Endothelial cell of umbilical vein (primary cell): ENCODE results near the gene CACNA1E. TPM values are rescaled to one million over a fixed set of nuclear protein-coding genes. Genes with fewer than 3 reads are reported as not detected.

ENCODE experiments used
- BruUV-seq: library from RNA; stranded (reverse); fragments of 400-500 nt; replicated peaks from 2 replicates; lab custom pipeline; 2021; lab: Mats Ljungman, UMichigan
- CTCF ChIA-PET: fragments of 300-600, 350-600 bp; sonication (Branson Sonifier 250); formaldehyde crosslinking; loops from one replicate; lab custom pipeline; 2021; ENCODE audit warnings: antibody characterized with exemption, inconsistent platforms; lab: Charles Lee
- POLR2A ChIA-PET: fragments of 300-600, 350-600 bp; sonication (Branson Sonifier 250); formaldehyde crosslinking; loops from one replicate; lab custom pipeline; 2021; ENCODE audit warnings: antibody characterized with exemption, inconsistent platforms; lab: Charles Lee
- DNase-seq: peaks from one replicate; pipeline ENCODE4 v3.0.0-alpha.2; 2011; ENCODE audit warnings: low read depth, low spot score
- FAIRE-seq: peaks from 2 replicates; lab custom pipeline; 2011; peaks lifted over from hg19 to GRCh38; lab: Jason Lieb, UNC
- H2AFZ ChIP-seq: 2 replicates; pipeline ENCODE4 v1.6.0; 2012; ENCODE audit warnings: low read depth, low read length, control low read depth, inconsistent platforms
- H3K27ac ChIP-seq: 2 replicates; pipeline ENCODE4 v1.5.1; 2011; ENCODE audit warnings: low read depth, mild to moderate bottlenecking, control low read depth, low read length, moderate library complexity; ENCODE audit not compliant: insufficient read depth
- H3K27me3 ChIP-seq, 2 experiments: 2 replicates each; pipeline versions ENCODE4 v1.6.0 to v1.6.1; 2011; ENCODE audit warnings: low read length in 2 of 2, mixed read lengths in 1 of 2; ENCODE audit not compliant: control insufficient read depth in 2 of 2, insufficient read depth in 2 of 2
- H3K36me3 ChIP-seq, 2 experiments: 2 replicates in 1 of 2; 3 replicates in 1 of 2; pipeline ENCODE4 v1.5.1; 2011; ENCODE audit warnings: low read length in 2 of 2, mild to moderate bottlenecking in 1 of 2, moderate library complexity in 1 of 2; ENCODE audit not compliant: control insufficient read depth in 2 of 2, insufficient read depth in 2 of 2; ENCODE audit errors: extremely low read depth in 1 of 2
- H3K4me1 ChIP-seq: 3 replicates; pipeline ENCODE4 v1.5.1; 2011; ENCODE audit warnings: mild to moderate bottlenecking, low read length; ENCODE audit not compliant: control insufficient read depth, insufficient read depth; ENCODE audit errors: extremely low read depth
- H3K4me2 ChIP-seq: 2 replicates; pipeline ENCODE4 v1.6.1; 2011; ENCODE audit warnings: low read length, control low read depth, mixed read lengths; ENCODE audit not compliant: insufficient read depth
- H3K4me3 ChIP-seq, 3 experiments: fragments of 200-600 bp in 1 of 3; sonication (generic), shearing (Covaris generic) in 1 of 3; replicated peaks in 1 of 3; 2 replicates each; pipeline ENCODE4 v1.5.1; 2011 to 2016; ENCODE audit warnings: control low read depth in 3 of 3, low read length in 3 of 3, mild to moderate bottlenecking in 2 of 3, inconsistent platforms in 1 of 3, low read depth in 1 of 3, moderate library complexity in 1 of 3; ENCODE audit not compliant: insufficient read depth in 1 of 3
- H3K79me2 ChIP-seq: 2 replicates; pipeline ENCODE4 v1.6.0; 2012; ENCODE audit warnings: low read length, inconsistent platforms; ENCODE audit not compliant: control insufficient read depth, insufficient read depth
- H3K9ac ChIP-seq: replicated peaks from 2 replicates; pipeline ENCODE3; 2011; ENCODE audit warnings: low read length, control low read depth; ENCODE audit not compliant: insufficient read depth; ENCODE audit errors: extremely low read depth
- H3K9me1 ChIP-seq: replicated peaks from 3 replicates; pipeline ENCODE4 v1.6.0; 2011; ENCODE audit warnings: mild to moderate bottlenecking, low read length; ENCODE audit not compliant: control insufficient read depth, insufficient read depth; ENCODE audit errors: extremely low read depth
- H3K9me3 ChIP-seq: replicated peaks from 2 replicates; pipeline ENCODE4 v1.5.1; 2012; ENCODE audit warnings: low read length, inconsistent platforms; ENCODE audit not compliant: control insufficient read depth, insufficient read depth
- H4K20me1 ChIP-seq: replicated peaks from 2 replicates; pipeline ENCODE3; 2011; ENCODE audit warnings: mild to moderate bottlenecking, low read length; ENCODE audit not compliant: control insufficient read depth, insufficient read depth; ENCODE audit errors: extremely low read depth
- EZH2 ChIP-seq: IDR thresholded peaks from 2 replicates; pipeline ENCODE4 v1.6.1; 2012; ENCODE audit warnings: borderline replicate concordance, low read depth, mild to moderate bottlenecking, moderate library complexity, low read length, inconsistent platforms; ENCODE audit not compliant: severe bottlenecking
- FOS ChIP-seq: IDR thresholded peaks from 2 replicates; pipeline ENCODE4 v1.6.1; 2011; ENCODE audit warnings: mild to moderate bottlenecking, low read length, moderate library complexity, borderline replicate concordance; ENCODE audit not compliant: insufficient read depth
- GATA2 ChIP-seq: IDR thresholded peaks from 2 replicates; pipeline ENCODE4 v1.7.0; 2011; ENCODE audit warnings: low read depth, mild to moderate bottlenecking, moderate library complexity, mixed read lengths, low read length; ENCODE audit not compliant: insufficient read length, insufficient read depth
- JUN ChIP-seq: IDR thresholded peaks from 2 replicates; pipeline ENCODE4 v1.6.1; 2011; ENCODE audit warnings: borderline replicate concordance, low read depth; ENCODE audit not compliant: insufficient read length, insufficient read depth
- MYC ChIP-seq: IDR thresholded peaks from one replicate; pipeline ENCODE4 v1.6.1; 2011; ENCODE audit warnings: mild to moderate bottlenecking, low read depth, low read length
- POLR2A ChIP-seq: IDR thresholded peaks from 2 replicates; pipeline ENCODE4 v1.6.1; 2012; ENCODE audit warnings: low read depth, mild to moderate bottlenecking, control low read depth, low read length
- POLR2AphosphoS5 ChIP-seq: IDR thresholded peaks from 2 replicates; pipeline ENCODE4 v1.6.1; 2012; ENCODE audit warnings: low read depth, mild to moderate bottlenecking, control low read depth, low read length, moderate library complexity; ENCODE audit not compliant: insufficient read depth
- dilution Hi-C: fragments of 300-500 bp; cut with MboI; formaldehyde crosslinking; loops from one replicate; pipeline ENCODE4 v1.15.0; 2019; ENCODE audit warnings: low sequenced_read_pairs; ENCODE audit not compliant: extremely low pct_ligation_motif_present
- intact Hi-C: fragments of 100-400 bp; cut with micrococcal nuclease; formaldehyde crosslinking; loops from one replicate; pipeline ENCODE4 v1.10.0; 2022
- polyA plus RNA-seq, 4 experiments: library from polyadenylated mRNA; depleted of rRNA in 3 of 4; stranded (reverse) in 3 of 4; unstranded in 1 of 4; fragments of >200 nt; gene quantifications; 2 replicates each; pipeline versions ENCODE4 v1.2.1 to v1.2.3, GENCODE V29; 2011 to 2012; ENCODE audit warnings: missing spikeins in 1 of 4
- total RNA-seq: library from RNA; stranded (reverse); gene quantifications from 2 replicates; pipeline ENCODE4 v1.2.3, GENCODE V29; 2021
- TF ChIP-seq, protein P1 (sequence below), 2 donors: IDR thresholded peaks; 1 replicate in 1 of 2; 2 replicates in 1 of 2; pipeline ENCODE4 v1.5.1; 2011; ENCODE audit warnings: low read length in 2 of 2, mild to moderate bottlenecking in 2 of 2, moderate library complexity in 2 of 2, control low read depth in 1 of 2, inconsistent platforms in 1 of 2, low read depth in 1 of 2; ENCODE audit not compliant: insufficient read depth in 1 of 2; ENCODE audit errors: extremely low read depth in 1 of 2
- TF ChIP-seq, protein P2 (sequence below): IDR thresholded peaks from 2 replicates; pipeline ENCODE4 v1.6.1; 2011; ENCODE audit not compliant: insufficient read depth, insufficient read length

Gene CACNA1E
- total and polyA plus RNA-seq, 2 donors (not counting 3 experiments of a cell fraction or from before 2014, with no cell fraction given): not detected

DNA sequence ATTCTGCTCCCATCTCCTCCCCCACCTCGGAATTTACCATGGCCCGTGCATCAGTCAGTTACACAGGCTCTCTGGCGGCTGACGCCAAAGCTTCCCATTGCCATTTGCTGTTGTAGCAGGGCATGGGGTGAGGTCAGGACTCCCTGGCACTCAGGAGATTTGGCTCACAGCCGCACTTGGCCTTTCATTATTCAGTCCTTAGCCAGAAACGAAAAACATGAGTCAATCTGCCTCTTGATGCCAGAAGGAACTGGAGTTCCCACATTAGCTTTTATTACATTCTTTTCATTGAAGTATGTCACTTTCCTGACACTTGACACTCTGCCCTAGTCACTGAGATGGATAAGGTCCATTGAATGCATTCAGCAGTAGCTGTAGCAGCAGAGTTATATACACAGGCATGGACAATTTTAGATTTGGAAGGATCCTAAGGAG lies 260.6 kb downstream of the CACNA1E start:
- ChIA-PET CTCF (no interaction called here), POLR2A (no interaction called here)
- no peak for DNase-seq
- H3K4me2 ChIP-seq: no peak overlapping the region
- no peak overlapping the region for H3K9ac ChIP-seq
- H4K20me1 ChIP-seq: no peaks in the 10 kb centered on the region
- peaks cover 5% of the 10 kb centered on the region for H3K9me3 ChIP-seq
- no peaks in the 10 kb centered on the region for H3K27me3 ChIP-seq
- H3K4me1 ChIP-seq: no peaks in the 10 kb centered on the region
- H3K79me2 ChIP-seq: no peaks in the 10 kb centered on the region
- H3K27ac ChIP-seq: no peak overlapping the region
- dilution Hi-C loops (no loop called here), intact Hi-C loops (no loop called here)
- TF ChIP-seq POLR2AphosphoS5 (no peak), GATA2 (no peak), POLR2A (no peak), EZH2 (no peak), FOS (no peak), MYC (no peak), JUN (no peak)
- TF ChIP-seq, protein P1, sequence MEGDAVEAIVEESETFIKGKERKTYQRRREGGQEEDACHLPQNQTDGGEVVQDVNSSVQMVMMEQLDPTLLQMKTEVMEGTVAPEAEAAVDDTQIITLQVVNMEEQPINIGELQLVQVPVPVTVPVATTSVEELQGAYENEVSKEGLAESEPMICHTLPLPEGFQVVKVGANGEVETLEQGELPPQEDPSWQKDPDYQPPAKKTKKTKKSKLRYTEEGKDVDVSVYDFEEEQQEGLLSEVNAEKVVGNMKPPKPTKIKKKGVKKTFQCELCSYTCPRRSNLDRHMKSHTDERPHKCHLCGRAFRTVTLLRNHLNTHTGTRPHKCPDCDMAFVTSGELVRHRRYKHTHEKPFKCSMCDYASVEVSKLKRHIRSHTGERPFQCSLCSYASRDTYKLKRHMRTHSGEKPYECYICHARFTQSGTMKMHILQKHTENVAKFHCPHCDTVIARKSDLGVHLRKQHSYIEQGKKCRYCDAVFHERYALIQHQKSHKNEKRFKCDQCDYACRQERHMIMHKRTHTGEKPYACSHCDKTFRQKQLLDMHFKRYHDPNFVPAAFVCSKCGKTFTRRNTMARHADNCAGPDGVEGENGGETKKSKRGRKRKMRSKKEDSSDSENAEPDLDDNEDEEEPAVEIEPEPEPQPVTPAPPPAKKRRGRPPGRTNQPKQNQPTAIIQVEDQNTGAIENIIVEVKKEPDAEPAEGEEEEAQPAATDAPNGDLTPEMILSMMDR (IDR thresholded peaks at IDR 0.05; ENCODE audit: extremely low read depth in 1 of 2, insufficient read depth in 1 of 2, low read depth in 1 of 2, low read length in 2 of 2): no peak
- TF ChIP-seq, protein P2, sequence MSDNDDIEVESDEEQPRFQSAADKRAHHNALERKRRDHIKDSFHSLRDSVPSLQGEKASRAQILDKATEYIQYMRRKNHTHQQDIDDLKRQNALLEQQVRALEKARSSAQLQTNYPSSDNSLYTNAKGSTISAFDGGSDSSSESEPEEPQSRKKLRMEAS: no peak
- no peaks in the 10 kb centered on the region for H3K36me3 ChIP-seq
- FAIRE-seq: no peak
- no peak overlapping the region for H2AFZ ChIP-seq
- no peak overlapping the region for H3K4me3 ChIP-seq
- no TSS peak for BruUV-seq
- no peaks in the 10 kb centered on the region for H3K9me1 ChIP-seq
